Measurements from ENCODE around the gene FBXL2.

- TF ChIP-seq SIN3A (conservative IDR thresholded peaks at IDR 0.05 in 1 of 2, IDR thresholded peaks at IDR 0.05 in 1 of 2; ENCODE audit: low read depth in 1 of 2, low read length in 2 of 2) (no peak), CTCF (IDR thresholded peaks at IDR 0.05; ENCODE audit: control extremely low read depth in 1 of 3, insufficient read depth in 1 of 3, low read depth in 1 of 3, low read length in 3 of 3) (peak in 1 of 3 experiments; percentile 32; a peak in 1 of 4 replicates), USF2 (IDR thresholded peaks at IDR 0.05; ENCODE audit: low read length) (no peak), CEBPB (IDR thresholded peaks at IDR 0.05; ENCODE audit: low read depth, low read length) (no peak), BRCA1 (IDR thresholded peaks at IDR 0.05; ENCODE audit: low read depth, low read length) (no peak), SRF (IDR thresholded peaks at IDR 0.05; ENCODE audit: low read depth, low read length) (no peak)
Measured at GRCh38 chr3:33318710-33319380, 41.6 kb downstream of the FBXL2 start.

Data from H1 (cell line).